ENCODE measurements around the gene CWC27.

- TF ChIP-seq POLR2AphosphoS5 (IDR thresholded peaks at IDR 0.05), result no peak
- TF ChIP-seq, protein P1, sequence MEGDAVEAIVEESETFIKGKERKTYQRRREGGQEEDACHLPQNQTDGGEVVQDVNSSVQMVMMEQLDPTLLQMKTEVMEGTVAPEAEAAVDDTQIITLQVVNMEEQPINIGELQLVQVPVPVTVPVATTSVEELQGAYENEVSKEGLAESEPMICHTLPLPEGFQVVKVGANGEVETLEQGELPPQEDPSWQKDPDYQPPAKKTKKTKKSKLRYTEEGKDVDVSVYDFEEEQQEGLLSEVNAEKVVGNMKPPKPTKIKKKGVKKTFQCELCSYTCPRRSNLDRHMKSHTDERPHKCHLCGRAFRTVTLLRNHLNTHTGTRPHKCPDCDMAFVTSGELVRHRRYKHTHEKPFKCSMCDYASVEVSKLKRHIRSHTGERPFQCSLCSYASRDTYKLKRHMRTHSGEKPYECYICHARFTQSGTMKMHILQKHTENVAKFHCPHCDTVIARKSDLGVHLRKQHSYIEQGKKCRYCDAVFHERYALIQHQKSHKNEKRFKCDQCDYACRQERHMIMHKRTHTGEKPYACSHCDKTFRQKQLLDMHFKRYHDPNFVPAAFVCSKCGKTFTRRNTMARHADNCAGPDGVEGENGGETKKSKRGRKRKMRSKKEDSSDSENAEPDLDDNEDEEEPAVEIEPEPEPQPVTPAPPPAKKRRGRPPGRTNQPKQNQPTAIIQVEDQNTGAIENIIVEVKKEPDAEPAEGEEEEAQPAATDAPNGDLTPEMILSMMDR (IDR thresholded peaks at IDR 0.05), result no peak
- TF ChIP-seq POLR2A (IDR thresholded peaks at IDR 0.05), result no peak
Observed at GRCh38 chr5:64952951-64953673, 184.4 kb downstream of the CWC27 start.
